B cell (primary cell): ENCODE measurements around the gene ZMYND12. TPM values are rescaled to one million over a fixed set of nuclear protein-coding genes. Genes with fewer than 3 reads are reported as not detected.

Source experiments
- ATAC-seq: fragments of 200-7000 bp; cut with Tn5 transposase; one replicate; pipeline ENCODE4 v1.10.0; 2021; ENCODE audit warnings: low read depth, mild to moderate bottlenecking, moderate number of reproducible peaks, moderate library complexity
- CTCF ChIA-PET: fragments of 350-600 bp; sonication (Branson Sonifier 250); formaldehyde crosslinking; loops from one replicate; lab custom pipeline; 2021; ENCODE audit warnings: antibody characterized with exemption, inconsistent platforms; lab: Charles Lee
- POLR2A ChIA-PET: fragments of 350-600 bp; sonication (Branson Sonifier 250); formaldehyde crosslinking; loops from one replicate; lab custom pipeline; 2021; ENCODE audit warnings: antibody characterized with exemption; lab: Charles Lee
- DNase-seq: peaks from one replicate; pipeline ENCODE4 v3.0.0; 2013
- H2AFZ ChIP-seq: 2 replicates; pipeline ENCODE4 v1.6.1; 2012; ENCODE audit warnings: mild to moderate bottlenecking, low read depth, low read length; ENCODE audit not compliant: insufficient read depth, poor library complexity, severe bottlenecking
- H3K27ac ChIP-seq, 2 donors: 1 replicate in 1 of 2; 2 replicates in 1 of 2; pipeline ENCODE4 v1.5.1; 2012 to 2013; ENCODE audit warnings: low read length in 2 of 2, mild to moderate bottlenecking in 2 of 2, moderate library complexity in 1 of 2
- H3K27me3 ChIP-seq, 4 experiments: fragments of 200-600 bp in 1 of 4; sonication (generic) in 1 of 4; replicated peaks in 1 of 4; 1 replicate in 2 of 4; 2 replicates in 2 of 4; pipeline versions ENCODE4 v1.6.1 to v1.7.0; 2013 to 2016; ENCODE audit warnings: low read length in 3 of 4, mild to moderate bottlenecking in 2 of 4, mixed read lengths in 1 of 4, moderate library complexity in 1 of 4; ENCODE audit not compliant: insufficient read depth in 4 of 4, control insufficient read depth in 3 of 4; ENCODE audit errors: control extremely low read depth in 1 of 4
- H3K36me3 ChIP-seq, 2 experiments: replicated peaks in 1 of 2; 1 replicate in 1 of 2; 2 replicates in 1 of 2; pipeline versions ENCODE4 v1.6.1 to v1.7.1; 2013; ENCODE audit warnings: low read length in 1 of 2; ENCODE audit not compliant: insufficient read depth in 2 of 2, control insufficient read depth in 1 of 2; ENCODE audit errors: control extremely low read depth in 1 of 2, extremely low read depth in 1 of 2
- H3K4me1 ChIP-seq, 2 donors: fragments of 200-600 bp in 1 of 2; sonication (generic) in 1 of 2; 1 replicate in 1 of 2; 2 replicates in 1 of 2; pipeline versions ENCODE4 v1.5.1 to v1.6.1; 2013 to 2017; ENCODE audit warnings: low read length in 2 of 2; ENCODE audit not compliant: control insufficient read depth in 2 of 2, insufficient read depth in 2 of 2
- H3K4me2 ChIP-seq: replicated peaks from 2 replicates; pipeline ENCODE3; 2012; ENCODE audit warnings: mild to moderate bottlenecking, low read depth, low read length; ENCODE audit not compliant: poor library complexity, severe bottlenecking
- H3K4me3 ChIP-seq, 5 experiments: fragments of 200-600 bp in 1 of 5; sonication (generic) in 1 of 5; 1 replicate in 3 of 5; 2 replicates in 2 of 5; pipeline versions ENCODE4 v1.5.1 to v1.7.0; 2011 to 2016; ENCODE audit warnings: low read length in 4 of 5, mild to moderate bottlenecking in 4 of 5, low read depth in 2 of 5, control low read depth in 1 of 5, moderate library complexity in 1 of 5; ENCODE audit not compliant: insufficient read depth in 1 of 5; ENCODE audit errors: control extremely low read depth in 1 of 5, extremely low read depth in 1 of 5
- H3K79me2 ChIP-seq: fragments of 200-600 bp; sonication (generic); one replicate; pipeline ENCODE4 v1.6.0; 2016; ENCODE audit warnings: low read length; ENCODE audit not compliant: control insufficient read depth, insufficient read depth
- H3K9ac ChIP-seq: fragments of 200-600 bp; sonication (generic); 2 replicates; pipeline ENCODE4 v1.6.1; 2017; ENCODE audit warnings: mild to moderate bottlenecking, low read length, moderate library complexity
- H3K9me3 ChIP-seq, 3 donors: one replicate each; pipeline versions ENCODE4 v1.6.1 to v1.7.1; 2013; ENCODE audit warnings: low read length in 2 of 3; ENCODE audit not compliant: control insufficient read depth in 2 of 3, insufficient read depth in 1 of 3; ENCODE audit errors: control extremely low read depth in 1 of 3
- H4K20me1 ChIP-seq: 2 replicates; pipeline ENCODE4 v1.6.0; 2012; ENCODE audit warnings: mild to moderate bottlenecking, low read length; ENCODE audit not compliant: insufficient read depth, control insufficient read depth, poor library complexity, severe bottlenecking
- H3K27ac Mint-ChIP-seq: one replicate; pipeline ENCODE4 v1.8.0; 2021; ENCODE audit warnings: mixed read lengths
- H3K27me3 Mint-ChIP-seq: one replicate; pipeline ENCODE4 v1.8.0; 2021; ENCODE audit warnings: mixed read lengths
- H3K4me1 Mint-ChIP-seq: one replicate; pipeline ENCODE4 v1.8.0; 2021; ENCODE audit warnings: mixed read lengths
- H3K4me3 Mint-ChIP-seq: one replicate; pipeline ENCODE4 v1.8.0; 2021; ENCODE audit warnings: mixed read lengths
- H3K9me3 Mint-ChIP-seq: one replicate; pipeline ENCODE4 v1.8.0; 2022; ENCODE audit warnings: mixed read lengths; ENCODE audit not compliant: insufficient read depth
- EZH2 ChIP-seq: IDR thresholded peaks from 2 replicates; pipeline ENCODE4 v1.6.1; 2012; ENCODE audit warnings: borderline replicate concordance, low read depth, mild to moderate bottlenecking, moderate library complexity, low read length; ENCODE audit not compliant: insufficient read depth, poor library complexity, severe bottlenecking
- WGBS: methylation state at CpG from one replicate; pipeline ENCODE4 v1.1.5; 2013; ENCODE audit warnings: missing lambda C conversion rate; ENCODE audit not compliant: insufficient coverage; 5-methylcytosine and 5-hydroxymethylcytosine counted together
- intact Hi-C: fragments of 100-400 bp; cut with micrococcal nuclease; formaldehyde crosslinking; loops from one replicate; pipeline ENCODE4 v1.10.0; 2022
- polyA plus RNA-seq: library from polyadenylated mRNA; depleted of rRNA; stranded (reverse); fragments of >200 nt; gene quantifications from 2 replicates; pipeline ENCODE4 v1.2.3, GENCODE V29; 2012
- total RNA-seq, 2 donors: library from RNA; stranded (reverse); fragments of 120-200 nt in 1 of 2; gene quantifications; 1 replicate in 1 of 2; 2 replicates in 1 of 2; pipeline versions ENCODE4 v1.2.3 to v1.2.4, GENCODE V29; 2013 to 2022
- TF ChIP-seq, protein P1 (sequence below): fragments of 200-600 bp; IDR thresholded peaks from one replicate; pipeline ENCODE4 v1.8.0; 2022; ENCODE audit warnings: antibody characterized with exemption, mild to moderate bottlenecking

Gene ZMYND12
- total and polyA plus RNA-seq, 2 donors (not counting 1 experiment from before 2014, with no cell fraction given): 0.34 to 0.79 TPM

DNA sequence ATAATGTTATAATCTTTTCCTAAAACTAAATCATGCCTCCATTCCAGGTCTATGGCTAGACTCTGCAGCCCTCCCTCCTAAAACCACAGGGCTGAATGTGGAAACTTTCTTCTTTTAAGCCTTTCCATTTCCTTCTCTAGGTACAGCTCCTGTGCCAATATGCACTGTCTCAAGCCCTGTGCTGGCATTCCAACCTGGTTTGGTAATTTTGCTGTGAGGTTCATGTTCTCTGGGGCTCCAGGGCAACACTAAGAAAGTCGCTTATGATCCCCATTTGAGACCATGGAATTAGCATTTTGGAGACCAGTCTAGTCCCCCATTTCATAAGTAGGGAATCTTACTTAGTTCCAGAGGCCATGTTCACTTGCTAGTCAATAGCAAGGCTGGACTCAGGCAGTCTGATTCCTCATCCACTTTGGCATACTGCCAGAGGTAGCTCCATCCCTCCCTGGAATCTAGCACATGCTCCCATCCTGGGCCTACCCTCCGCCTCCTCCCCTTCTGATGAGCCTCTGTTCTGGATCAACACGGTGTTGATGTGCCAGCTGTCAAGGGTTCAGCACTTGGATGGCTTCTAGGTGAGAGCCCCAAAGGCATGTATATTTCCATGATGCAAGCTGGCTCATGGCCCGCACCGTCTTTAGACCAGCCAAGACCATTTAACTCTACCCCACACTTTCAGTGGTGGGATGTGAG lies 36.5 kb downstream of the ZMYND12 start:
- ATAC-seq (no peak), DNase-seq (no peak)
- intact Hi-C loops: no loop called here
- no peak overlapping the region for H3K4me2 ChIP-seq
- Mint-ChIP-seq H3K4me3 (no peak overlapping the region), H3K9me3 (no peaks in the 10 kb centered on the region), H3K27ac (no peak overlapping the region), H3K4me1 (no peaks in the 10 kb centered on the region), H3K27me3 (peaks cover 24% of the 10 kb centered on the region)
- H3K9ac ChIP-seq: no peak overlapping the region
- no peaks in the 10 kb centered on the region for H3K4me1 ChIP-seq
- no peaks in the 10 kb centered on the region for H3K36me3 ChIP-seq
- no peaks in the 10 kb centered on the region for H3K27me3 ChIP-seq
- no peak overlapping the region for H3K27ac ChIP-seq
- no peak for TF ChIP-seq EZH2
- TF ChIP-seq, protein P1, sequence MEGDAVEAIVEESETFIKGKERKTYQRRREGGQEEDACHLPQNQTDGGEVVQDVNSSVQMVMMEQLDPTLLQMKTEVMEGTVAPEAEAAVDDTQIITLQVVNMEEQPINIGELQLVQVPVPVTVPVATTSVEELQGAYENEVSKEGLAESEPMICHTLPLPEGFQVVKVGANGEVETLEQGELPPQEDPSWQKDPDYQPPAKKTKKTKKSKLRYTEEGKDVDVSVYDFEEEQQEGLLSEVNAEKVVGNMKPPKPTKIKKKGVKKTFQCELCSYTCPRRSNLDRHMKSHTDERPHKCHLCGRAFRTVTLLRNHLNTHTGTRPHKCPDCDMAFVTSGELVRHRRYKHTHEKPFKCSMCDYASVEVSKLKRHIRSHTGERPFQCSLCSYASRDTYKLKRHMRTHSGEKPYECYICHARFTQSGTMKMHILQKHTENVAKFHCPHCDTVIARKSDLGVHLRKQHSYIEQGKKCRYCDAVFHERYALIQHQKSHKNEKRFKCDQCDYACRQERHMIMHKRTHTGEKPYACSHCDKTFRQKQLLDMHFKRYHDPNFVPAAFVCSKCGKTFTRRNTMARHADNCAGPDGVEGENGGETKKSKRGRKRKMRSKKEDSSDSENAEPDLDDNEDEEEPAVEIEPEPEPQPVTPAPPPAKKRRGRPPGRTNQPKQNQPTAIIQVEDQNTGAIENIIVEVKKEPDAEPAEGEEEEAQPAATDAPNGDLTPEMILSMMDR: no peak
- H3K4me3 ChIP-seq: no peak overlapping the region
- 87% methylated on average over 3 of the region's 5 CpGs for WGBS
- H4K20me1 ChIP-seq: no peaks in the 10 kb centered on the region
- no peaks in the 10 kb centered on the region for H3K9me3 ChIP-seq
- no peaks in the 10 kb centered on the region for H3K79me2 ChIP-seq
- no peak overlapping the region for H2AFZ ChIP-seq
- ChIA-PET POLR2A (no interaction called here), CTCF (no interaction called here)

DNA sequence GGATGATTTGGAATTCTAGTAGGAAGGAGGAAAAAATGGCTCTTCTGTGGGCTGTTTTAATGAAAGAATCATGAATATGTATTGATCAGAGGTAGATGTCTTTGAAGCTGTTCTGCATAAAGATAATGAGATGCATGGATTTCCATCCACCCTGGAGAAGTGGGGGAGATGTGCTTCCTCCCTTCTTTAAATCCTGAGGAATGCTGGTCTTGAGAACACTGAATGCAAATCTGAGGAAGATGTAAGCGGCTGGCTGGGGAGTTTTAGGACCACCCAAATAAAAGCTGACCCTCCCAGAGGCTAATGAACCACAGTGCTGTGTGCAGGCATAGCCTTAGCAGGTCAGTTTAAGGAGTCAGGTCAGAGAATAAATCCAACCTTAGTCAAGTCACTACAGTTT lies 37.3 kb downstream of the ZMYND12 start:
- Mint-ChIP-seq H3K4me1 (no peaks in the 10 kb centered on the region), H3K9me3 (no peaks in the 10 kb centered on the region), H3K4me3 (no peak overlapping the region), H3K27ac (no peak overlapping the region), H3K27me3 (peaks cover 28% of the 10 kb centered on the region)
- ChIA-PET POLR2A (no interaction called here), CTCF (no interaction called here)
- no peak overlapping the region for H3K4me3 ChIP-seq
- no peak overlapping the region for H3K4me2 ChIP-seq
- no peak overlapping the region for H3K27ac ChIP-seq
- TF ChIP-seq, protein P1: no peak
- no peak for TF ChIP-seq EZH2
- H3K4me1 ChIP-seq: no peaks in the 10 kb centered on the region
- H3K79me2 ChIP-seq: no peaks in the 10 kb centered on the region
- WGBS: no CpG with 5 or more reads among the region's 1 CpG
- no peak for ATAC-seq
- H2AFZ ChIP-seq: no peak overlapping the region
- no peaks in the 10 kb centered on the region for H4K20me1 ChIP-seq
- H3K36me3 ChIP-seq: no peaks in the 10 kb centered on the region
- H3K9me3 ChIP-seq: no peaks in the 10 kb centered on the region
- no peak overlapping the region for H3K9ac ChIP-seq
- no peaks in the 10 kb centered on the region for H3K27me3 ChIP-seq
- no peak for DNase-seq
- intact Hi-C loops: no loop called here
